NOMO-1 treated with dmso at 0.1 percent for 144 hours (cell line): ENCODE results near the gene ALDH4A1.
"Not testable (repeated sequence)": the region's sequence is repeated elsewhere in the genome, so short reads cannot be mapped to it uniquely, and the experiment has no call there.

Source experiments
- DNase-seq: peaks from one replicate; lab custom pipeline; 2025; ENCODE audit not compliant: unreplicated experiment; lab: John Stamatoyannopoulos, UW

Gene ALDH4A1

DNA sequence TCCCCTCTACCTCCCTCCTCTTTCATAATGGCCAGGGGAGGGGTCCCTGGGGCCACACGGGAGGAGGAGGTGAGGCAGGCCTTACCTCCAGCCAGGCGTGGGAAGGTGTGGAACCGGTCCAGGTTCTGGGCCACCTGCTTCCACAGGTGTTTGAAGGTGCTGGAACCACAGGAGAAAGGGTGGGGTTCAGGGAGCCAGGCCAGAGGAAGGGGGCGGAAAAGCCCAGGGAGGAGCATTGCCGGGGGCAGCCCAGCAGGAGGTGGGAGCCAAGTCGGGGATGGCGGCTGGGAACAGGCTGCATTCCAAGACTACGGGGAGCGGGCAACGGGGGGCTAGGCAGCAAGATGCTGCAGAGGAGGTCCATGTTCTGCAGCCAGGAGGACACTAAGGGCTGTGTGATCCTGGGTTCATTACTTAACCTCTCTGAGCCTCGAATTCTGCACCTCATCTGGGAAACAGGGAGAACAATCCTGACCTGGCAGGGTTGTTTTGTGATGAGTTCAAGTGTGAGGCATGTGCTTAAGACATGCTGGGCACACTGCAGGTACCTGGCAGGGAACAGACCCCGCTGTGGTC is 23.1 kb downstream of the ALDH4A1 start:
- DNase-seq = no peak

DNA sequence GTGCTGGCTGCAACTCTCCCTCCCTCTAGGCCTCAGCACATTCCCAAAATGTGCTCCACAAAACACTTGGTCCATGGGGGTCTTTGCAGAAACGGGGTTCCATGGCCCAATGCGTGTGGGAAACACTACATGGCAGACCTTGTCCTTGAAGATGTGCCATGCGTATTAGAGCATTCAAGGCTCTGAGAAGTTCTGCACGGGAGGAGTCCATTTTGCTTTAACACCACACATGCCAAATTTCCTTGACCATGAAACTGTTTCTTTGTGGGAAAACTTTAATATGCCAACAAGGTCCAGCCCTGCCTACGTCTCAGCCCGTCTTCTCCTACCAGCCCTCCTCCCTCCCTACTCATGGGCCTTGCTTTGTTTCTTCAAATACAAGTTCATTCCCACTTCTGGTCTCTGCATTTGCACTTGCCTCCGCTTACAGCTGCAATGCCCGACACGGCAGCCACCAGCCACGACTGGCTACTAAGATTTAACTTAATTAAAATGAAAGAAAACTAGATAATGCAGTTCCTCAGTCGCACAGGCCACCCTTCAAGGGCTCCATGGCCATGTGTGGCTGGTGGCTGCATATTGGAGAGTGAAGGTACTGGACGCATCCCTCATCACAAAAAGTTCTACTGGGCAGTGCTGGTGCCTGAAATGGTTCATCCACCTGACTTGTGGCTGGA is 23.7 kb downstream of the ALDH4A1 start:
- DNase-seq = no peak

DNA sequence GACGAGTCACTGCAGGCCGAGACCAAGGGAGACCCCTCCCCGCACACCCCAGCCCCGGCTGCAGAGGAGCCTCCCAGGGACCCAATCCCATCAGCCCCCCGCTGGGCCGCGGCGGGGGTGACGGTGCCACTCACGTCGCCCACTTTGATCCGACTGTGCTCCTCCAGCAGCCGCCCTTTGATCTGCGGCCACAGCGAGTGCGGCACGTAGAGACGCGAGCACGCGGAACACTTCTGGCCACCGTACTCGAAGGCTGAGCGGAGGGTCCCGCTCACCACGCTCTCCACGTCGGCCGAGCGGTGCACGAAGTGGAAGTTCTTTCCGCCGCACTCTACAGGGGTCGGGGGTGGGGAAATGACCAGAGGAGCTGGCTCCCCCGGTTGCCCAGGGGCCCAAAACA is 25.1 kb downstream of the ALDH4A1 start:
- no peak for DNase-seq

- DNase-seq = no peak
Observed at GRCh38 chr1:18876210-18876609, 26.1 kb downstream of the ALDH4A1 start.

- DNase-seq = no peak
Observed at GRCh38 chr1:18875796-18876128, 26.6 kb downstream of the ALDH4A1 start.

GRCh38 chr1:18875107-18875795 is 27.1 kb downstream of the ALDH4A1 start:
- DNase-seq = peak; percentile 15

GRCh38 chr1:18874600-18874999 is 27.8 kb downstream of the ALDH4A1 start:
- DNase-seq = no peak

GRCh38 chr1:18874036-18874435 is 28.3 kb downstream of the ALDH4A1 start:
- no peak for DNase-seq

DNA sequence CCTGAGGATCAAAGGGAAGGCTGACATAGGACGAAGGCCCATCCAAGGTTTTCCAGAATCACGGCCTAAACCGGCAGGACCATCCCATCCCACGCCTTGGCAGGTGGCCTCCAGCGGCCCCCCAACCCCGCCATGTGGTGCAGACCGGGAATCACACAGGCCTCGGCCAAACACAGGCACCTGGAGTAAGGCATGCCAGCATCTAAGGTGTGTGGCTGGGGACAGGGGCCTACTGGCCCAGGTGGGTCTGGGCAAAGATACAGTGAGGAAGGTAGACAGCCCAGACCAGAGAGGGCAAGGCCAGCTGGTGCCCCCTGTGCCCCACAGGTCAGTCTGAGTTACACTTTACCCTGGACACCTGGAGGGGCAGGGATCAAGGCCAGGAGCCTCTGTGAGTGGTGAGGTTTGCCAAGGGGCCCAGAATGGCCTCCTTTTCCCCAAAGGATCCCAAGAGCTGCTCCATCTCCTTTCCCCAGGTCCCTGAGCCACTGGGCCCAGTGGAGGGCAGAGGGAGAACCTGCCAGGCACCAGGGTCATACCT is 30.2 kb downstream of the ALDH4A1 start:
- DNase-seq = no peak

DNA sequence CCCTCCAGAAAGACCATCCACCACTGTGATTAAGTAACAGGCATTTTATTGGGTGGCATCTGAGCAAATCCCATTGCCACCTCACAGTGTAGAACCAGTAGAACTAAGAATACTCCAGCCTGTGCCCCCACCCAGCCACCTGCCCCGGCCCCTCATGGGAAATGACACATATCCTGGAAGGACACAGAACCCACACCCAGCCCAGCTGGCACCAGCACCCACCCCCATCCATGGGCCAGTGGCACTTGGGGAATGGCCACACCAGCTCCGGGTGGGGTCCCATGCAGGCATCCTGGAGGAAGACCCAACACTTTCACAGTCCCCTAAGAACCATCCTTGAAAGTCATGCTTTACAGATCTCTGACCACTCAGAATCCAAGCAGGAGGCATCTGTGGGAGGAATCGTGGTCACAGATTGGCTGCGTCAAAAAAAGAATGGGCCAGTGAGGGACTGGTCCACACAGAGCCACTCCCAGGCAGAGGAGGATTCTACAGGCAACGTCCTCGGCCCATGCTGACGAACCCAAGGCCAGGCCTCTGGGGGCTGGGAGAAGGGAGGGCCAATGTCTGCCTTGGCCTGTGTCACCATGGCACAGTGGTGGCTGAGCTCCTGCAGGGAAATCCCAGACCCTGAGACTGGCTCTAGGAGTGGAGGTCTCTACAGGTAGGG is 30.8 kb downstream of the ALDH4A1 start:
- no peak for DNase-seq

- DNase-seq = no peak
Observed at GRCh38 chr1:18870957-18871356, 31.4 kb downstream of the ALDH4A1 start.

GRCh38 chr1:18870595-18870865 is 31.8 kb downstream of the ALDH4A1 start:
- DNase-seq = not testable (repeated sequence)

GRCh38 chr1:18869847-18870594 is 32.3 kb downstream of the ALDH4A1 start:
- DNase-seq = no peak

DNA sequence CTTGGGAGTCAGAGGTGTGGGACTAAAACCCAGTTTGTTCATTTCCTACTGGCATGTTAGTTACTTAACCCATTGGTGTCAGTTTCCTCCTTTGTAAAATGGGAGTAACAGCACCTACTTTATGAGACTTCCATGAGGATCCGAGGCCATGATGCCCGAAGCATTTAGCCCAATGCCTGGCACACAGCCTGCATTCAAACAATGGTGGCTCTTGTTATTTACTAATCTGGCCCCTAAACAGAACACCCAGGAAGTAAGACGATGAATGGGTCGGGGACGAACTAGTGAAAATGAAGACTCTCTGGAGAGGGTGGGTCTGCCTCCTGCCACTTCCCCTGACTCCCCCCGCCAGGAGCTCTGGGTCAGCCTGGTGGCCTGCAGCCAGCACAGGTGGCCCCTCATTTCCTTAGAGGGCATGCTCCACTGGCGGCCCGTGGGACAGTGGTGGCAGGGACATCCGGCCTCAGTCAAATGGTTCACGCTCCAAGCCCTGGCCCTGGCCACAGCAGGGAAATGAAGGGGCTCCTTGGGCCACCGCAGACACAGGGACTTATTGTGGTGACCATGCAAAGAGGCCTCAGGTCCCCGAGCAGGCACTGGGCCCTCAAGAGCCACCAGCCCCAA is 33.4 kb downstream of the ALDH4A1 start:
- no peak for DNase-seq

- DNase-seq = no peak
Observed at GRCh38 chr1:18868354-18868753, 34.0 kb downstream of the ALDH4A1 start.

DNA sequence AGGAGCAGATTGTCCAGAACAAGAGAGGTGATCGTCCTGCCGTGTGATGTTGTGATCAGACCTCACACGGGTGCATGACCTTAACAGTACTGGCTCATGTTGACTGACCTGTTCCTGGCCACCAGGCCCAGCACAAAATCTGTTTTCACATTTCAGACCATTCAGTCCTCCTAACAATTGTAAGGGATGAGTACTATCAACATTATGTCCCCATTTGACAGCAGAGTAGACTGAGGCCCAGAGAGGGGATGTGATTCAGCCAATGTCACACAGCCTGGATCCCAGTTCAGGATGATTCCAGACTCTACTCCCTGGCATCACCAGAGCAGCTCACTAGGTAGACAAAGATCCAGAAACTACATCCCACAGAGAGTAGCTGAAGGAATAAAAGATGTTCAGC is 35.5 kb downstream of the ALDH4A1 start:
- no peak for DNase-seq

DNA sequence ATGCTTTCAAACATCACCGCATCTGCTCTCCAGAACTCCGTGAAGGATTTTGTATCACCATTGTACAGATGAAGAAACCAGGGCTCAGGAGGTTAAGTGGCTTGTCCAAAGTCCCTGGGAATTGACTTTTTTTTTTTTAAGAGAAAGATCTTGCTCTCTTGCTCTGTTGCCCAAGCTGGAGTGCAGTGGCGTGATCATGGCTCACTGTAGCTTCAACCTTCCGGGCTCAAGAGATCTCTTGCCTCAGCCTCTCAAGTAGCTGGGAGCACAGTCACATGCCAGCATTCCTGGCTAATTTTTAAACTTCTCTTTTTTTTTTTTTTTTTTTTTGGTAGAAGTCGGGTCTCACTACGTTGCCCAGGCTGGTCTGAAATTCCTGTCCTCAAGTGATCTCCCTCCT is 36.0 kb downstream of the ALDH4A1 start:
- DNase-seq = no peak

DNA sequence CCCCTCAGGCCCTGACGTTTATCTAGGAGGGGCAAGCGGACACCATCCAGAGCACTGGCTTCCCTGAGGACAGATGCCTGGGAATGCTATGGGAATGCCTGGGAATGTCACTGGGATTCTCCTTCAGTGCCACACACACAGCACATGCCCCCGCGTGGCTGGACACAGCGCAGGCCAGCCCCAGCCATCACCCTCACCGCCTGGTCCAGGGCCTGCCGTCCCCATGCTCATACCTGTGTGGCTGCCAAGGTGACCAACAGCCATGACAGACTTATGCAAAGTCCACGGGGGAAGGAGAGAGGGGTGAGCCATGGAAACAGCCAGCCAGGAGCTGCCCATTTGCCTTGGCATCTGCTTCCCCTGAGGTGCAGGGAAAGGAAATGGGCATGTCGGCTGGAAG is 37.2 kb downstream of the ALDH4A1 start:
- DNase-seq = no peak

DNA sequence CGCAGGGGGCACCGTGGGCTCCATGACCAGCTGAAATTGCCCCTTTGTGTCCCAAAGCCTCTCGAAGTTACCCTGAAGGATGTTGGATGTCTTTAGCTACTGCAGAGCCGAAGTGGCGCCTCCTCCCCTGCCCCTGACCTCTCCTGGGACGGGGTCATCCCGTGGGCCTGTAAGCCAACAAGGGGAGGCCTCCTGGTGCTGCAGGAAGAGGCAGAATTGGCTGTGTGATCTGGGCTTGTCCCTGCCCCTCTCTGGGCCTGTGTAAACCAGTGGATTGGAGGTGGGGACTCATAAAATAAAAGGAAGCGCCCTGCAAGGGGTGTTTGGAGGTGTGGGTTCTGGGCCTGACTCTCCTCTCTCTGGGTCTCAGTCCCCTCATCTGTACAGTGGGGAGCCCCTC is 40.8 kb downstream of the ALDH4A1 start:
- no peak for DNase-seq

- DNase-seq = no peak
Observed at GRCh38 chr1:18861082-18861481, 41.3 kb downstream of the ALDH4A1 start.

DNA sequence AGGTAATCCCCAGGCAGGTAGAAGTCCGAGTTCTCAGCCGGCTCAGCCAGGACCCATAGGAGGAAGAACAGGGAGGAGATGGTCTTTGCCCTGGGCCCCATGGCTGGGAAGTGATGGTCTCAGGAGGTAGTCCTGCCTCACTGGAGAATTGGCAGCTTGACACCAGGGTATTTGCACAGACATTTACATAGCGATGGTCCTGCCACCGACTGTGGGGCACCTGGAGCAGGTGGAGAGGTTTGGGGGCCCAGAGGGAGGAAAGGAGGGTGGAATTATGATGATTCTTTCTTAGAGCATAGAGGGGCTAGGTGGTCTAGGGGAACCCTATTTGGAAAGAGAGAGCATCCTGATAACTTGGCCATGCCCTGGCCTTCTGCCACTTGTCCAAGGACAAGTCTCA is 42.8 kb downstream of the ALDH4A1 start, which contains the start of gene TAS1R2:
Gene TAS1R2 (minus strand): TSS at position 101 of the 400 bp plus-strand sequence. CDS start 0 bp downstream, at position 101.
- no peak for DNase-seq
